AG04449 (cell line): Measurements from ENCODE around the gene MVK.

Experiments
- CTCF ChIA-PET: fragments of 350-600 bp; formaldehyde crosslinking; extraction: SDS; loops from one replicate; lab custom pipeline; 2021; ENCODE audit warnings: antibody characterized with exemption; lab: Yijun Ruan, JAX
- POLR2A ChIA-PET: fragments of 400-600, 350-600 bp; formaldehyde crosslinking; extraction: SDS; loops from one replicate; lab custom pipeline; 2020; ENCODE audit warnings: antibody characterized with exemption, inconsistent platforms; lab: Yijun Ruan, JAX
- DNase-seq: peaks from one replicate; pipeline ENCODE4 v3.0.0-alpha.2; 2010; ENCODE audit warnings: low read depth, low spot score
- H3K4me3 ChIP-seq: 2 replicates; pipeline ENCODE4 v1.5.1; 2011; ENCODE audit warnings: low read depth, mild to moderate bottlenecking, control low read depth, low read length
- CTCF ChIP-seq: IDR thresholded peaks from one replicate; pipeline ENCODE4 v1.5.1; 2011; ENCODE audit warnings: mild to moderate bottlenecking, moderate library complexity, low read length, control low read depth, inconsistent platforms; ENCODE audit not compliant: insufficient read depth; ENCODE audit errors: missing control alignments

Gene MVK

DNA sequence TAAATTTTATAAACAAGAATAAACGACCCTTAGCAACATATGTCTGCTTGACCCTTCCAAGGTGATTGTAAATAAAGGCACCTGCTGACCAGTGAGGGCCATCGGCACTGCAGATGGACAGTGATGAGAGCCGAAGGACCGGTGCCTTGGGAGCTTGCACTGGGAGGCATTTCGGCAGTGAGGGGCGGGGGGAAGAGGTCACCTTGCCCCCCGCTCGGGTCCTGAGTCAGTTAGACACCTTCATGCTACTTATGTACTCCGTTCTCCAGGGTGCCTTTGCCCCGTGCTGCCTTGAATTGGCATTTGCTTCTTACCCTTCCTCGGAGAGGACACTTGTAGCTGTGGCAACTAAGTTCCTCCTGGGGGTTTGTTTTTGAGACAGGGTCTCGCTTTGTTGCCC, 23.3 kb upstream of the MVK start:
- POLR2A ChIA-PET = no interaction called here
- DNase-seq = no peak
- no peak for TF ChIP-seq CTCF
- CTCF ChIA-PET = interaction anchor here (2.2 kb wide), 1 partner anchor 47 kb away, joined by 6 read pairs; no protein-coding TSS in a partner anchor
- no peak overlapping the region for H3K4me3 ChIP-seq

DNA sequence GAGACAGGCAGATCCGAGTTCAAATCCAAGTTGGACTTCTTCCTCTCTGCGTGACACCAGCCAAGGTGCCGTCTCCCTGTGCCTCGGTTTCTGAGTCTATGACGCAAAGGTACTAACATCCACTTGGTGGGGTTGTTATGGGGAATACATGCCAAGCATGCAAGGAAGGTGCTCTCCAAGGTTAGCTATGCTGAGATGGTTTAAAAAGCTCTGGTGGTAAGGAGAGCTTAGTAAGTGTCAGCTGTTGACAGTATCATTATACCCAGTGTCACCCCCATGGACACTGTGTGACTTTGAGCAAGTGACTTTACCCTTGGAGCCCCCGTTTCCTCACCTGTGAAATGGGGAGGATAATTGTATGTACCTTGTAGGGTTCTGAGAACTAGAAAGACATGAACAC, 22.5 kb upstream of the MVK start:
- no peak for DNase-seq
- CTCF ChIA-PET = interaction anchor here (1.4 kb wide), 1 partner anchor 225 kb away, joined by 3 read pairs; no protein-coding TSS in a partner anchor
- TF ChIP-seq CTCF = no peak
- no peak overlapping the region for H3K4me3 ChIP-seq
- POLR2A ChIA-PET = no interaction called here

DNA sequence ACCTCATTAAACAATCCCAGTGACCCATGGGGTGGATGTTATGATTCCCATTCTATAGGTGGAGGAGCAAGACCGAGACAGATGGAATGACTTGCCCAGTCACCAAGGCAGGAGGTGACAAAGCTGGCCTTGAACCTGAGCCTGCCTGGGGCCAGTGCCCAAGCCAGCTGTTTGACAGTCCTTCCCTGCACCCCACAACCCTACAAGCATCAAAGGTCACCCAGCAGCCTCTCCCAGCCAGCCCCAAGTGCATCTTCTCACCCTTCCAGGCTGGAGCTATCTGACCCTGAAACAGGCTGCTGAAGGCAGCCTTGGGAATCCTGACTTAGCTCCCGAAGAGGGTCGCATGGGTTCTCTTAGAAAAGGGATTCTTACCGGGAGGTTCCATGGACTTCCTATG, 20.6 kb upstream of the MVK start:
- no peak overlapping the region for H3K4me3 ChIP-seq
- CTCF ChIA-PET = interaction anchor here (1.0 to 1.2 kb wide), 2 partner anchors 14 to 44 kb away, joined by 3 to 4 read pairs; no protein-coding TSS in a partner anchor
- TF ChIP-seq CTCF = no peak
- POLR2A ChIA-PET = no interaction called here
- no peak for DNase-seq

DNA sequence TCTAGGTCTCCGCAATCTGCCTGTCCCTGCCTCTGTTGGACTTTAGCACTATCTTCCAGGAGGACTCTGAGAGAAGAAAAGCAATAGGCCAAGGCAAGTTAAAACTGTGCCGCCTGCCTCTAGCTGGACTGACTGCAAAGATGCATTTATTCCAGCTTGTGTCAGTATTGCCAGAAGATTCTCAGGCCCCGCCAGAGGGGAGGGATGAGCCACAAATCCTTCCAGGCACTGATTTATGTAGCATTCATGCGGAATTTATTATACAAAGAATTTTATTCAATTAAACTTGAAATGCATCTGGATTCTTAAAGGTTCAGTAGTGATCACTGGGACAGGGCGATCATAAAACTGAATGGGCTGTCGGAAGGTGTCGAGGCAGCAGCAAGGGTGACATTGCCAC, 20.1 kb upstream of the MVK start:
- CTCF ChIA-PET = interaction anchor here (1.0 kb wide), 1 partner anchor 14 kb away, joined by 3 read pairs; no protein-coding TSS in a partner anchor
- POLR2A ChIA-PET = no interaction called here

GRCh38 chr12:109553906-109554500, 19.6 kb upstream of the MVK start:
- POLR2A ChIA-PET = no interaction called here
- TF ChIP-seq CTCF = no peak
- H3K4me3 ChIP-seq = no peak overlapping the region
- DNase-seq = no peak
- CTCF ChIA-PET = no interaction called here

More for the DNA sequence above, 20.1 kb upstream of the MVK start:
- TF ChIP-seq CTCF = no peak
- no peak for DNase-seq
- H3K4me3 ChIP-seq = no peak overlapping the region

- ChIA-PET CTCF (no interaction called here), POLR2A (no interaction called here)
- no peak for TF ChIP-seq CTCF
- no peak for DNase-seq
- no peak overlapping the region for H3K4me3 ChIP-seq
Measured at GRCh38 chr12:109554761-109555160, 18.8 kb upstream of the MVK start.
